ENCODE results near the gene HERC6. TPM values are rescaled to one million over a fixed set of nuclear protein-coding genes. Genes with fewer than 3 reads are reported as not detected.

Gene HERC6
- total RNA-seq, 1 experiment from 2014 or later = 2.4 TPM

GRCh38 chr4:88398381-88398780 is 19.7 kb downstream of the HERC6 start:
- H3K36me3 Mint-ChIP-seq (ENCODE audit: insufficient read depth, unreplicated experiment) = no peaks in the 10 kb centered on the region
- no peak overlapping the region for H3K4me3 Mint-ChIP-seq (ENCODE audit: unreplicated experiment)
- H3K4me1 Mint-ChIP-seq (ENCODE audit: insufficient read depth, unreplicated experiment) = no peaks in the 10 kb centered on the region
- TF ChIP-seq CTCF (IDR thresholded peaks at IDR 0.05; ENCODE audit: unreplicated experiment) = no peak
- intact Hi-C loops (cut with micrococcal nuclease) = no loop called here
- BruUV-seq (replicated peaks) = no TSS peak
- POLR2A ChIA-PET = no interaction called here
- H3K27ac Mint-ChIP-seq (ENCODE audit: low read depth, unreplicated experiment) = no peak overlapping the region
- CTCF ChIA-PET = interaction anchor here (1.1 kb wide), 1 partner anchor 107 kb away, joined by 3 read pairs; no protein-coding TSS in a partner anchor
- H3K27me3 Mint-ChIP-seq (ENCODE audit: insufficient read depth, unreplicated experiment) = no peaks in the 10 kb centered on the region
- H3K9me3 Mint-ChIP-seq (ENCODE audit: unreplicated experiment) = no peaks in the 10 kb centered on the region
- DNase-seq (ENCODE audit: unreplicated experiment) = no peak

GRCh38 chr4:88409206-88409605 is 30.6 kb downstream of the HERC6 start:
- intact Hi-C loops (cut with micrococcal nuclease) = no loop called here
- no TSS peak for BruUV-seq (replicated peaks)
- ChIA-PET POLR2A (no interaction called here), CTCF (no interaction called here)
- TF ChIP-seq CTCF (IDR thresholded peaks at IDR 0.05; ENCODE audit: unreplicated experiment) = no peak
- Mint-ChIP-seq H3K4me3 (ENCODE audit: unreplicated experiment) (no peak overlapping the region), H3K9me3 (ENCODE audit: unreplicated experiment) (no peaks in the 10 kb centered on the region), H3K27me3 (ENCODE audit: insufficient read depth, unreplicated experiment) (no peaks in the 10 kb centered on the region), H3K27ac (ENCODE audit: low read depth, unreplicated experiment) (no peak overlapping the region), H3K36me3 (ENCODE audit: insufficient read depth, unreplicated experiment) (no peaks in the 10 kb centered on the region), H3K4me1 (ENCODE audit: insufficient read depth, unreplicated experiment) (no peaks in the 10 kb centered on the region)
- DNase-seq (ENCODE audit: unreplicated experiment) = no peak

GRCh38 chr4:88409789-88410188 is 31.1 kb downstream of the HERC6 start:
- Mint-ChIP-seq H3K4me3 (ENCODE audit: unreplicated experiment) (no peak overlapping the region), H3K27ac (ENCODE audit: low read depth, unreplicated experiment) (no peak overlapping the region), H3K9me3 (ENCODE audit: unreplicated experiment) (no peaks in the 10 kb centered on the region), H3K36me3 (ENCODE audit: insufficient read depth, unreplicated experiment) (no peaks in the 10 kb centered on the region), H3K27me3 (ENCODE audit: insufficient read depth, unreplicated experiment) (no peaks in the 10 kb centered on the region), H3K4me1 (ENCODE audit: insufficient read depth, unreplicated experiment) (no peaks in the 10 kb centered on the region)
- no peak for DNase-seq (ENCODE audit: unreplicated experiment)
- no TSS peak for BruUV-seq (replicated peaks)
- ChIA-PET POLR2A (no interaction called here), CTCF (no interaction called here)
- TF ChIP-seq CTCF (IDR thresholded peaks at IDR 0.05; ENCODE audit: unreplicated experiment) = no peak
- intact Hi-C loops (cut with micrococcal nuclease) = no loop called here

GRCh38 chr4:88411491-88412096 is 32.9 kb downstream of the HERC6 start:
- intact Hi-C loops (cut with micrococcal nuclease) = no loop called here
- no peaks in the 10 kb centered on the region for H3K4me1 Mint-ChIP-seq (ENCODE audit: insufficient read depth, unreplicated experiment)
- ChIA-PET POLR2A (no interaction called here), CTCF (interaction anchor here (1.0 kb wide), 1 partner anchor 43 kb away, joined by 4 read pairs; no protein-coding TSS in a partner anchor)
- H3K27me3 Mint-ChIP-seq (ENCODE audit: insufficient read depth, unreplicated experiment) = no peaks in the 10 kb centered on the region
- no peak overlapping the region for H3K27ac Mint-ChIP-seq (ENCODE audit: low read depth, unreplicated experiment)
- no peaks in the 10 kb centered on the region for H3K36me3 Mint-ChIP-seq (ENCODE audit: insufficient read depth, unreplicated experiment)
- no peak for DNase-seq (ENCODE audit: unreplicated experiment)
- no TSS peak for BruUV-seq (replicated peaks)
- no peak for TF ChIP-seq CTCF (IDR thresholded peaks at IDR 0.05; ENCODE audit: unreplicated experiment)
- H3K4me3 Mint-ChIP-seq (ENCODE audit: unreplicated experiment) = no peak overlapping the region
- no peaks in the 10 kb centered on the region for H3K9me3 Mint-ChIP-seq (ENCODE audit: unreplicated experiment)

All from MCF 10A (cell line).